A673 (cell line): Measurements from ENCODE around the gene SORCS1.

Source experiments
- EZH2 ChIP-seq: fragments of 200-600 bp; sonication (generic); IDR thresholded peaks from 2 replicates; pipeline ENCODE4 v1.6.1; 2017; ENCODE audit warnings: borderline replicate concordance, low read depth, mild to moderate bottlenecking, mixed read lengths, antibody characterized with exemption, low read length; ENCODE audit not compliant: poor library complexity, severe bottlenecking
- TF ChIP-seq, protein P1 (sequence below): fragments of 300-800, 200-600 bp; sonication (generic); conservative IDR thresholded peaks from 2 replicates; pipeline ENCODE4 v1.5.1; 2017; ENCODE audit warnings: low read depth, mild to moderate bottlenecking, antibody characterized with exemption, low read length, moderate library complexity, mixed read lengths

DNA sequence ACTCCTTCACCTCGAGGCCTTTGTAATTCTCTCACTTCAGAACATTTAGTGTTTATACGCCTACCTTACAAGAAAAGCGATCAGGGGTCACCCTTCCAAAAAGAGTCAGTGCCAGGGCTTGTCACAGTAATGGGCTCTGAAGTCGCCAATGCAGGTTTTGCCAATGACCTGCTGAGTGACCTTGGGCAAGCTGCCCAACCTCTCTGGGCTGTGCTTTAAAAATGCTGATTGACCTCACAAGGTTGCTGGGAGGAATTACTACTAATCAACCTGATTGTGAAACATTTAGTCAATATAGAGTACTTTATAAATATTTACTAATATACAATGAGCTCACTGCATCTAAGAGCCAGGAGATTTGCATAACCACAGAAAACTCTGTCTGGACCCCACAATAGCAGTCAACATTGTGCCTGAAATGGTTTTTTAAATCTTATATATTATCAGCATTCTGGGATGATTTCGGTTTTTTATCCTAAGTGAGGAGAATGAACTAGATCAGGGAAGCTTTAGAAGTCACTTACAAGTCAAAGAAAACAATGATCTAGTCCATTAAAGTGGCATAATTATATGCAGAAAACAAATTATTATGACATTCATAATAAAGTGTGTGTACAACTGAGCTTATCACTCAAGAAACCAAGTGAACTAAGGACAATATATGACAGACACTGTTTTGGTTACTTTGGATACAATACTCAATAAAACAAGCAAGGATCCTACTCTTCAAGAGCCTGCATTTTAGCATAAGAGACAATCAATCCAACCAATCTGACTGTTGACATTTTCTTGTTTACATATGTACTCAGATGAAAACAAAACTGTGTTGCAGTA is 290.5 kb downstream of the SORCS1 start:
- TF ChIP-seq, protein P1, sequence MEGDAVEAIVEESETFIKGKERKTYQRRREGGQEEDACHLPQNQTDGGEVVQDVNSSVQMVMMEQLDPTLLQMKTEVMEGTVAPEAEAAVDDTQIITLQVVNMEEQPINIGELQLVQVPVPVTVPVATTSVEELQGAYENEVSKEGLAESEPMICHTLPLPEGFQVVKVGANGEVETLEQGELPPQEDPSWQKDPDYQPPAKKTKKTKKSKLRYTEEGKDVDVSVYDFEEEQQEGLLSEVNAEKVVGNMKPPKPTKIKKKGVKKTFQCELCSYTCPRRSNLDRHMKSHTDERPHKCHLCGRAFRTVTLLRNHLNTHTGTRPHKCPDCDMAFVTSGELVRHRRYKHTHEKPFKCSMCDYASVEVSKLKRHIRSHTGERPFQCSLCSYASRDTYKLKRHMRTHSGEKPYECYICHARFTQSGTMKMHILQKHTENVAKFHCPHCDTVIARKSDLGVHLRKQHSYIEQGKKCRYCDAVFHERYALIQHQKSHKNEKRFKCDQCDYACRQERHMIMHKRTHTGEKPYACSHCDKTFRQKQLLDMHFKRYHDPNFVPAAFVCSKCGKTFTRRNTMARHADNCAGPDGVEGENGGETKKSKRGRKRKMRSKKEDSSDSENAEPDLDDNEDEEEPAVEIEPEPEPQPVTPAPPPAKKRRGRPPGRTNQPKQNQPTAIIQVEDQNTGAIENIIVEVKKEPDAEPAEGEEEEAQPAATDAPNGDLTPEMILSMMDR = no peak
- no peak for TF ChIP-seq EZH2
